IPS-15b (cell line): ENCODE results near the gene TET1.
"Not testable (repeated sequence)": the region's sequence is repeated elsewhere in the genome, so short reads cannot be mapped to it uniquely, and the experiment has no call there.

ENCODE experiments used
- H3K27me3 ChIP-seq: one replicate; pipeline ENCODE4 v1.6.1; 2013; ENCODE audit warnings: low read length; ENCODE audit not compliant: control insufficient read depth, insufficient read depth
- H3K36me3 ChIP-seq: one replicate; pipeline ENCODE4 v1.6.1; 2013; ENCODE audit warnings: low read length; ENCODE audit not compliant: control insufficient read depth, insufficient read depth
- H3K4me1 ChIP-seq: one replicate; pipeline ENCODE4 v1.6.1; 2013; ENCODE audit warnings: mild to moderate bottlenecking, low read length; ENCODE audit not compliant: control insufficient read depth, insufficient read depth
- H3K4me3 ChIP-seq: one replicate; pipeline ENCODE4 v1.5.1; 2013; ENCODE audit warnings: low read depth, low read length
- H3K9ac ChIP-seq: one replicate; pipeline ENCODE4 v1.6.1; 2013; ENCODE audit warnings: low read depth, mild to moderate bottlenecking, low read length
- H3K9me3 ChIP-seq: one replicate; pipeline ENCODE4 v1.6.1; 2013; ENCODE audit warnings: mild to moderate bottlenecking, low read length; ENCODE audit not compliant: control insufficient read depth, insufficient read depth

TET1 gene

DNA sequence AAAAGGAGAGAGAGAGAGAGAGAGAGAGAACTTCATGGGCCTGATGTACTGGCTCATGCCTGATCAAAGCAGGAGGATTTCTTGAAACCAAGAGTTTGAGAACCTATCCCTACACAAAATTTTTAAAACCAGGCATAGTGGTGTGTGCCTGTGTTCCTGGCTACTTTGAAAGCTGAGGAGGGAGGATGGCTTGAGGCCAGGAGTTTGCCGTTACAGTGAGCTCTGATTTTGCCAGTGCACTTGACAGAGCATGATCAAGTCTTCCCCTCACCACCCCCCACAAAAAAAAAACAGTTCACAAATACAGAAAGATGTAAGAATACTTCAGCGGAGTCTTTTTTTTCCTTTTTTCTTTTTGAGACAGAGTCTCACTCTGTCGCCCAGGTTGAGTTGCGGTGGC lies 108.8 kb downstream of the TET1 start:
- no peaks in the 10 kb centered on the region for H3K9me3 ChIP-seq
- no peaks in the 10 kb centered on the region for H3K4me1 ChIP-seq
- H3K9ac ChIP-seq: no peak overlapping the region
- H3K27me3 ChIP-seq: no peaks in the 10 kb centered on the region
- H3K36me3 ChIP-seq: peaks cover 5% of the 10 kb centered on the region
- no peak overlapping the region for H3K4me3 ChIP-seq

DNA sequence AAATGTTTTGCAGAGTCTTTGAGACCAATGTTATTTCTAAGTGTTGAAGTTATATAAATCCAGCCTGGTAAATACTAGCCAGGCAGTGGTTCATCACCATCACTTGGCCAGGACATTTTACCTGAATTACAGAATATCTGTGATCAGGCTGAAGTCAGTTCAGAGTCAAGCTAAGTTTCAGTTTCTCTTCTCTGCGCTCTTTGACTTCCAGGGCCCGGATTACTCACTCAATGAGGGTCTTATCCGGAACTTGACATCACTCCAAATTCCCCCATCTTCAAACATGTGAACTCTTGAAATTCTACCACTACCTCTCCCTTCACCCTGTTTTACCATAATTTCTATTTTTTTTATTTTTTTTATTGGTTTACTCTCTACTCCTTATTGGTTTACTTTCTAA lies 124.3 kb downstream of the TET1 start:
- Histone ChIP-seq H3K4me1 (no peaks in the 10 kb centered on the region), H3K9ac (no peak overlapping the region), H3K27me3 (no peaks in the 10 kb centered on the region), H3K9me3 (no peaks in the 10 kb centered on the region), H3K4me3 (no peak overlapping the region), H3K36me3 (peaks cover 9% of the 10 kb centered on the region)

DNA sequence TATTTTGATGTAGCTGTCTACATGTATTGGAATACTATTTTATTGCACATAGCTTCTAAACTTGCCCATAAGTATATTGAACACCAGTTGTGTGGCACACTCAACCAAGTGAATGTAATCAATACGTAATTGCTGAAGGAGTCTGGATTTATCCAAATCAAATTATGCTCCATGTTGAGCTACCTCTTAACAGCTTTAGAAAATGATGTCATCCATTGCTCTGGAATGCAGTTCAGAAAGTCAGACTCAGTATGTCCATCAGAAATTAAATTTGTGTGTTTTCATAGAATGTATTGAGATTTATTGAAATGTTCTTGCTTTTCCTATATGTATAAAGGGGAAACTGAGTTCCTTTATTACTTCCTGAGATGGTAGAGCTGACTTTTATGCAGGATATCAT lies 135.9 kb downstream of the TET1 start:
- no peak overlapping the region for H3K4me3 ChIP-seq
- no peaks in the 10 kb centered on the region for H3K9me3 ChIP-seq
- H3K9ac ChIP-seq: no peak overlapping the region
- no peaks in the 10 kb centered on the region for H3K4me1 ChIP-seq
- H3K27me3 ChIP-seq: no peaks in the 10 kb centered on the region
- H3K36me3 ChIP-seq: peaks cover 3% of the 10 kb centered on the region

DNA sequence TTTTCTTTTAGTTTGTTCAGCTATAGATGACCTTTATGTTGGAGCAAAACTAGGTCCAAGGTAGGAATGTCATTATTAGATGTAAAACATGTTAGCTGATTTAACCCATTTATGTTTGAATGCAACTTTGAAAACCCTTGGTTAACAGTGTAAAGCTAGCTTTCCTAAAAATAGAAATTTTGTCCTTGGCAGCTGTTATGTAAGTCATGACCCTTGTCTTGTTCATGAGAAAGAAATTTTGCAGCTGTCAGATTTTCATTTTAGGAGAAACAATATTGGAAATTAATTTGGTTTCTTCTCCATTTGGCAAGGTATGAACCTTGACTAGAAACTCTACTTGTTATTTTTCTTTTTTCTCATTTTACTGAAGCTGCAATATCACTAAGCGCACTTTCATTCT lies 137.0 kb downstream of the TET1 start:
- Histone ChIP-seq H3K9me3 (no peaks in the 10 kb centered on the region), H3K4me1 (no peaks in the 10 kb centered on the region), H3K36me3 (no peaks in the 10 kb centered on the region), H3K4me3 (no peak overlapping the region), H3K27me3 (no peaks in the 10 kb centered on the region), H3K9ac (no peak overlapping the region)

DNA sequence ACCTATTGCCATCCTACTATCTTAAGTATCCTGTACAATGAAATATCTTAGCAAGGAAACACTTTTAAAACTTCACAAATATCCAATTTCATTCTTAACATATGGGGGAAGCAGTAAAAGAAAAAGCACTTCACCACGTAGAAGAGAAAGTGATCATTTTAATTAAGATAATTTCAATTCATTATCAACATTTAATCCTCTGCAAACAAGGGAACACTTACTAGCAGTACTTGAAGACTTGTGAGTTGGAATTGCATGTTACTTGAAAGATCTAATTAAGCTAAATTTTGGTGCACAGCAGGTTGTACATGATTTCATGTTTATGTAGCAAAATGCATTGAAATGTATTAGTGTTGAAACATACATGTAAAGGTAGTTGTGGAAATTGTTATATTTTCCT lies 140.1 kb downstream of the TET1 start:
- H3K9ac ChIP-seq: no peak overlapping the region
- no peak overlapping the region for H3K4me3 ChIP-seq
- no peaks in the 10 kb centered on the region for H3K36me3 ChIP-seq
- no peaks in the 10 kb centered on the region for H3K9me3 ChIP-seq
- no peaks in the 10 kb centered on the region for H3K4me1 ChIP-seq
- H3K27me3 ChIP-seq: no peaks in the 10 kb centered on the region

DNA sequence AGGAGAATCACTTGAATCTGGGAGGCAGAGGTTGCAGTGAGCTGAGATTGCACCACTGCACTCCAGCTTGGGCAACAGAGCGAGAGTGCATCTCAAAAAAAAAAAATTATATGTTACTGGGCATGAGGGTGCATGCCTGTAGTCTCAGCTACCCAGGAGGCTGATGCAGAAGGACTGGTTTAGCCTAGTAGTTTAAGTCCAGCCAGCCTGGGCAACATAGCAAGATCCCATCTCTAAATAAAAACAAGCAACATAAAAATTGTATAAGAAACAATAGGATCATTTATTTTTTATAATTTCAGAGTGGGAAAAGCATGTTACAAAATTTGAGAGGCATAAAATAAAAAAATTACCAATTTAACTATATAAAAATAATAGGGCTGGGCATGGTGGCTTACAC lies 145.4 kb downstream of the TET1 start:
- H3K36me3 ChIP-seq: no peaks in the 10 kb centered on the region
- H3K4me3 ChIP-seq: no peak overlapping the region
- H3K4me1 ChIP-seq: no peaks in the 10 kb centered on the region
- H3K9me3 ChIP-seq: no peaks in the 10 kb centered on the region
- H3K27me3 ChIP-seq: no peaks in the 10 kb centered on the region
- no peak overlapping the region for H3K9ac ChIP-seq

DNA sequence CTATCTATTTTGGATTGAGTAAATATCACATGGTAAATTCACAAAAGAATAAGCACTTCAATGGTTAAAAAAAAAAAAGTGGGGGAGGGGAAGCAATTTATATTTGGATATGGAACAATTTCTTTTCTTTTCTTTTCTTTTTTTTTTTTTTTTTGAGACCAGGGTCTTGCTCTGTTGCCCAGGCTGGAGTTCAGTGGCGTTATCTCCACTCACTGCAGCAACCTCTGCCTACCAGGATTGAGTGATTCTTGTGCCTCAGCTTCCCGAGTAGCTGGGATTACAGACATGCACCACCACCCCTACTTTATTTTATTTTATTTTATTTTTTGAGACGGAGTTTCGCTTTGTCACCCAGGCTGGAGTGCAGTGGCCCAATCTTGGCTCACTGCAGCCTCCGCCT lies 148.8 kb downstream of the TET1 start:
- not testable (repeated sequence) for H3K4me3 ChIP-seq

DNA sequence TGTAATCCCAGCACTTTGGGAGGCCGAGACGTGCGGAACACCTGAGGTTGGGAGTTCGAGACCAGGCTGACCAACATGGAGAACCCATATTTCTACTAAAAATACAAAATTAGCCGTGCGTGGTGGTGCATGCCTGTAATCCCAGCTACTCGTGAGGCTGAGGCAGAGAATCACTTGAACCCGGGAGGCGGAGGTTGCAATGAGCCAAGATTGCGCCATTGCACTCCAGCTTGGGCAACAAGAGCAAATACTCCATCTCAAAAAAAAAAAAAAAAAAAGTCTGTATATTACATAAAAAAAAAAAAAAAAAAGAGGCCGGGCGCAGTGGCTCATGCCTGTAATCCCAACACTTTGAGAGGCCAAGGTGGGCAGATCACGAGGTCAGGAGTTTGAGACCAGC lies 152.9 kb downstream of the TET1 start:
- not testable (repeated sequence) for H3K4me3 ChIP-seq, H3K9ac ChIP-seq, H3K4me1 ChIP-seq, H3K27me3 ChIP-seq, H3K36me3 ChIP-seq, H3K9me3 ChIP-seq

More for the DNA sequence above, 148.8 kb downstream of the TET1 start:
- not testable (repeated sequence) for H3K27me3 ChIP-seq, H3K9me3 ChIP-seq, H3K36me3 ChIP-seq, H3K9ac ChIP-seq, H3K4me1 ChIP-seq

DNA sequence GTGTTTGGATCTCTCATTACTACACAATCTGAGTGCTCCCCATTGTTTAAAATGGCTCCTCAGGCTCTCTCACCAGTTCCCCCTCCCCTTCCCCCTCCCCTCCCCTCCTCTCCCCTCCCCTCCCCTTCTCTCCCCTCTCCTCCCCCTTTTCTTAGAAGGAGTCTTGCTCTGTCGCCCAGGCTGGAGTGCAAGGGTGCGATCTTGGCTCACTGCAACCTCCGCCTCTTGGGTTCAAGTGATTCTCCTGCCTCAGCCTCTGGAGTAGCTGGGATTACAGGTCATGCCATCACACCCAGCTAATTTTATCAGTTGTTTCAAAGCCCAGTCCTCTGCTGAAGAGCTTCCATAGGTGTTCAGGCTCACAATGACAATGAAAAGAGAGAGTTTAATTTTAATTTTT lies 157.3 kb downstream of the TET1 start:
- Histone ChIP-seq H3K4me1 (peaks cover 3% of the 10 kb centered on the region), H3K36me3 (no peaks in the 10 kb centered on the region), H3K4me3 (no peak overlapping the region), H3K9me3 (no peaks in the 10 kb centered on the region), H3K27me3 (no peaks in the 10 kb centered on the region), H3K9ac (no peak overlapping the region)

DNA sequence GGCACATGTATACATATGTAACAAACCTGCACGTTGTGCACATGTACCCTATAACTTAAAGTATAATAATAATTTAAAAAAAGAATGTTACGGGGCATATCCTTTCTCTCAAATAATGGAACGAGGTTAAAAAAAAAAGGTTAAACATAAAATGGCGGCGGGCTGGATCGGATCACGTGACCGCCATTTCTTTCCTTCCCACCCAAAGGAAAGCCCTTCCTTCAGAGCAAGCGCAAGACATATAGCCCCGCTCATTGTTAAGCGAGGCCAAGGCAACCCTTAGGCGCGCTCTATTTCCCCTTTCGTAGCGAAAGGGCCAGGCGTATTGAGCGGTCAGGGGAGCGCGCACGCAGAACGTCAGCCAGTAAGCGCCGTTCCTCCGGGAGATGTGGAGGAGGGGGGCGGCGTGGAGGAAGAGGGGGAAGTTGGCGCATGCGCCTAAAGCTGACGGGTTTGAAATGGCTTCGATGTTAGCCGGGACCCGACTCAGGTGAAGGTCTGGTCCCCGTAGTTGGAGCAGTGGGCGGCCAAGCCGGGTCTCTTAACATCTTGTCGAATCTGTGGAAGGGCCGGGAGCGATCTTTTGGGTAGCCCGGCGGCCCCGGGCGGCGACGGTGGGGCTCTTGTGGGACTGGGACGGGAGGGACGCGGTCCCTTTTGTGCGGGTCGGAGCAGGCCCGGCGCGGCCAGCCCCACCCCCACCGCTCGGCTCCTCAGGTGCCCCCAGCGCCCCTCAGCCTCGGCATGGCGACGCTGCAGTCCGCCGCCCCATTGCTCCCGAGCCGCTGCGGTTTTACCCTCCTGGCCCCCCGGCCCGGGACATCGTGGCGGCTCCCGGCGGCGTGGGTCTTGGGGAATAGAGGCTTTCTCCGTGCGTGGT lies 160.9 kb downstream of the TET1 start, which contains the start of gene CCAR1:
TSS of gene CCAR1 (plus strand) at position 447 of the 880 bp plus-strand sequence. CDS start 1,266 bp downstream, outside the sequence.
- peak within 1 kb of the TSS; percentile 88 for H3K4me3 ChIP-seq
- H3K36me3 ChIP-seq: peaks cover 10% of the 10 kb centered on the region
- H3K9me3 ChIP-seq: no peaks in the 10 kb centered on the region
- peaks cover 3% of the 10 kb centered on the region for H3K4me1 ChIP-seq
- no peaks in the 10 kb centered on the region for H3K27me3 ChIP-seq
- H3K9ac ChIP-seq: peak within 1 kb of the TSS; percentile 99

DNA sequence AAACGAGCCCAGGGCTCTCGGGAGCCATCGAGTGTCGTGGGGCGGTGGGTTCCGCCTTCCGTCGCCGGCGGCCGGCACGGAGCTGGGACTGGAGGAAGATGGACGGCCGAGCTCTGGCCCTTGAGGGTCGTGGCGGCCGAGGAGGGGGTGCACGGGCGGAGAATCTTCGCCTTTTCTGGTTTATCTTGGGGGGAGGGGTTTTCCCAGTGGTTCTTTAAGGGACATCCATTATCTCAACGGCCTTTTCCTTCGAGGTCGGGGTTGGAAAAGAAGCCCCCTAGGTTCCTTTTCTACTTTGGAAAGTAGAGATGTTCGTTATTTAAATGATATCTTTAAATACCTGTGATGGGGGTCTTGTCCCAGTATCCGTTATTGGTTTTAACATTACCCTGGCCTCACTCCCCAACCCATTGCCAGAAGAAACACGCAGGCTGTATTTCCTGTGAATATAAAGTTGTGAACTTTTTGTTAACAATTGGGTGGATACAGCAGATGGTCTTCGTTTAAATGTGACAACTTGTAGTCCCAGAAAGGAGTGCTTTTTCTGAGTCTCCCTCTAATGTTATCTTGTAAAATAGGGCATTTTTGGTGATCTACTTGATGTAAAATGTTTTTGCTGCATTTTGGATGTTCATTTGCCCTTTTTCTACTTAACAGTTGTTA lies 161.7 kb downstream of the TET1 start:
- peak overlapping the region; percentile 88 for H3K4me3 ChIP-seq
- H3K27me3 ChIP-seq: no peaks in the 10 kb centered on the region
- H3K9ac ChIP-seq: peak overlapping the region; percentile 99
- H3K4me1 ChIP-seq: peaks cover 3% of the 10 kb centered on the region
- H3K36me3 ChIP-seq: peaks cover 10% of the 10 kb centered on the region
- no peaks in the 10 kb centered on the region for H3K9me3 ChIP-seq

DNA sequence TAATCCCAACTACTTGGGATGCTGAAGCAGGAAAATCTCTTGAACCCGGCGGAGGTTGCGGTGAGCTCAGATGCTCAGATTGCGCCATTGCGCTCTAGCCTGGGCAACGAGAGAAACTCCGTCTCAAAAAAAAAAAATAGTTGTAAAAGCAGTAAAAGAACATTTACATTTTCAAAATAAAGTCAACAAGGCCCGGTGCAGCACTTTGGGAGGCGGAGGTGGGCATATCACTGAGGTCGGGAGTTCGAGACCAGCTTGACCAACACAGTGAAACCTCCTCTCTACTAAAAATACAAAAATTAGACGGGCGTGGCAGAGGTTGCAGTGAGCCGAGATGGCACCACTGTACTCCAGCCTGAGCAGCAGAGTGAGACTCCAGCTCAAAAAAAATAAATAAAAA lies 164.9 kb downstream of the TET1 start:
- no peaks in the 10 kb centered on the region for H3K9me3 ChIP-seq
- no peak overlapping the region for H3K9ac ChIP-seq
- H3K4me3 ChIP-seq: no peak overlapping the region
- peaks cover 3% of the 10 kb centered on the region for H3K4me1 ChIP-seq
- H3K36me3 ChIP-seq: peaks cover 14% of the 10 kb centered on the region
- H3K27me3 ChIP-seq: no peaks in the 10 kb centered on the region
